HG03469 (cell line): ENCODE measurements around the gene POLR2L.

Experiments used
- ATAC-seq: cut with Tn5 transposase; IDR thresholded peaks from one replicate; pipeline ENCODE4 v1.9.1; 2021; ENCODE audit warnings: mild to moderate bottlenecking, moderate library complexity, moderate number of reproducible peaks; ENCODE audit not compliant: unreplicated experiment

The POLR2L gene

GRCh38 chr11:842370-843002 is at the start of gene POLR2L, which contains the start of gene TSPAN4:
Gene POLR2L, minus strand, starts transcription at chr11:842529. Its CDS starts 21 bp downstream, at chr11:842508.
Gene TSPAN4, plus strand, starts transcription at chr11:842852. Its CDS starts 7,453 bp downstream, at chr11:850305.
- ATAC-seq, result peak; percentile 30

- ATAC-seq, result no peak
Observed at GRCh38 chr11:890794-891540, 48.6 kb upstream of the POLR2L start.

GRCh38 chr11:889687-890475 is 47.6 kb upstream of the POLR2L start:
- no peak for ATAC-seq

- ATAC-seq, result no peak
Observed at GRCh38 chr11:889257-889656, 46.9 kb upstream of the POLR2L start.

- ATAC-seq, result no peak
Observed at GRCh38 chr11:888310-889212, 46.2 kb upstream of the POLR2L start.

- no peak for ATAC-seq
Observed at GRCh38 chr11:887589-887988, 45.3 kb upstream of the POLR2L start.

GRCh38 chr11:886568-886967 is 44.2 kb upstream of the POLR2L start:
- ATAC-seq, result no peak

- ATAC-seq, result no peak
Observed at GRCh38 chr11:884578-885070, 42.3 kb upstream of the POLR2L start.

- no peak for ATAC-seq
Observed at GRCh38 chr11:883527-883926, 41.2 kb upstream of the POLR2L start.

- no peak for ATAC-seq
Observed at GRCh38 chr11:882596-882995, 40.3 kb upstream of the POLR2L start.

GRCh38 chr11:880447-880846 is 38.1 kb upstream of the POLR2L start:
- ATAC-seq, result no peak

GRCh38 chr11:877565-877964 is 35.2 kb upstream of the POLR2L start:
- no peak for ATAC-seq

GRCh38 chr11:876545-876944 is 34.2 kb upstream of the POLR2L start:
- no peak for ATAC-seq

- ATAC-seq, result no peak
Observed at GRCh38 chr11:875769-876301, 33.5 kb upstream of the POLR2L start.

- no peak for ATAC-seq
Observed at GRCh38 chr11:875203-875602, 32.9 kb upstream of the POLR2L start.

GRCh38 chr11:873706-874105 is 31.4 kb upstream of the POLR2L start:
- ATAC-seq, result no peak

- no peak for ATAC-seq
Observed at GRCh38 chr11:872799-873198, 30.5 kb upstream of the POLR2L start.

GRCh38 chr11:871472-871871 is 29.1 kb upstream of the POLR2L start:
- no peak for ATAC-seq

- no peak for ATAC-seq
Observed at GRCh38 chr11:870418-870817, 28.1 kb upstream of the POLR2L start.

GRCh38 chr11:870127-870413 is 27.7 kb upstream of the POLR2L start:
- no peak for ATAC-seq
